Hepatocyte (in vitro differentiated cells): ENCODE data around the gene LRRC4C. TPM values are rescaled to one million over a fixed set of nuclear protein-coding genes. Genes with fewer than 3 reads are reported as not detected.
"Not testable (repeated sequence)": the region's sequence is repeated elsewhere in the genome, so short reads cannot be mapped to it uniquely, and the experiment has no call there.

Experiments used
- DNase-seq: peaks from one replicate; pipeline ENCODE4 v3.0.0-alpha.2; 2016; ENCODE audit warnings: low spot score
- H2AFZ ChIP-seq: fragments of 200-600 bp; sonication (generic); 2 replicates; pipeline ENCODE4 v1.6.0; 2016; ENCODE audit warnings: antibody characterized with exemption, mild to moderate bottlenecking
- H3K27ac ChIP-seq: fragments of 200-600 bp; sonication (generic); 2 replicates; pipeline ENCODE4 v1.5.1; 2016; ENCODE audit warnings: mild to moderate bottlenecking
- H3K27me3 ChIP-seq: fragments of 200-600 bp; sonication (generic); 2 replicates; pipeline ENCODE4 v1.6.1; 2016
- H3K36me3 ChIP-seq: fragments of 200-600 bp; sonication (generic); replicated peaks from 2 replicates; pipeline ENCODE4 v1.5.1; 2016; ENCODE audit warnings: low read depth; ENCODE audit not compliant: insufficient read depth
- H3K4me1 ChIP-seq: fragments of 200-600 bp; sonication (generic); 2 replicates; pipeline ENCODE4 v1.5.1; 2016; ENCODE audit warnings: mild to moderate bottlenecking, moderate library complexity; ENCODE audit not compliant: insufficient read depth
- H3K4me2 ChIP-seq: fragments of 200-600 bp; sonication (generic); 2 replicates; pipeline ENCODE4 v1.6.0; 2016
- H3K4me3 ChIP-seq: fragments of 200-600 bp; sonication (generic); 2 replicates; pipeline ENCODE4 v1.5.1; 2016; ENCODE audit warnings: mild to moderate bottlenecking
- H3K79me2 ChIP-seq: fragments of 200-600 bp; sonication (generic); 2 replicates; pipeline ENCODE4 v1.6.0; 2017; ENCODE audit warnings: mild to moderate bottlenecking
- H3K9me2 ChIP-seq: fragments of 200-600 bp; sonication (generic); replicated peaks from 2 replicates; pipeline ENCODE4 v1.6.0; 2017; ENCODE audit warnings: mild to moderate bottlenecking; ENCODE audit not compliant: insufficient read depth
- H3K9me3 ChIP-seq: fragments of 200-600 bp; sonication (generic); 2 replicates; pipeline ENCODE4 v1.5.1; 2016; ENCODE audit warnings: low read depth, mild to moderate bottlenecking
- H4K20me1 ChIP-seq: fragments of 200-600 bp; sonication (generic); 2 replicates; pipeline ENCODE4 v1.6.0; 2016; ENCODE audit warnings: mild to moderate bottlenecking; ENCODE audit not compliant: insufficient read depth, poor library complexity, severe bottlenecking
- EZH2 ChIP-seq: fragments of 200-600 bp; sonication (generic); IDR thresholded peaks from 2 replicates; pipeline ENCODE4 v1.6.1; 2016; ENCODE audit warnings: antibody characterized with exemption, mild to moderate bottlenecking, borderline replicate concordance
- EZH2phosphoT487 ChIP-seq: fragments of 200-600 bp; sonication (generic); IDR thresholded peaks from one replicate; pipeline ENCODE4 v1.6.1; 2018; ENCODE audit warnings: antibody characterized with exemption, mild to moderate bottlenecking, low read depth, moderate library complexity; ENCODE audit not compliant: unreplicated experiment, severe bottlenecking
- WGBS: methylation state at CpG from one replicate; pipeline ENCODE4 v1.1.6; 2016; ENCODE audit warnings: low lambda C conversion rate; ENCODE audit errors: missing lambda C conversion rate; 5-methylcytosine and 5-hydroxymethylcytosine counted together
- polyA plus RNA-seq: library from polyadenylated mRNA; unstranded; fragments of >200 nt; fragmentation: Nextera tagmentation; extraction: Ambion mirVana; gene quantifications from 2 replicates; pipeline ENCODE4 v1.2.1, GENCODE V29; 2016
- total RNA-seq: library from RNA; depleted of rRNA; stranded (reverse); fragments of >200 nt; gene quantifications from 2 replicates; pipeline ENCODE4 v1.2.3, GENCODE V29; 2014
- TF ChIP-seq, protein P1 (sequence below): fragments of 200-600 bp; sonication (generic); IDR thresholded peaks from 2 replicates; pipeline ENCODE4 v1.5.1; 2016; ENCODE audit warnings: antibody characterized with exemption, mild to moderate bottlenecking; ENCODE audit not compliant: poor library complexity

Gene LRRC4C
- total and polyA plus RNA-seq, 2 experiments from 2014 or later, result 1.1 to 3.1 TPM

DNA sequence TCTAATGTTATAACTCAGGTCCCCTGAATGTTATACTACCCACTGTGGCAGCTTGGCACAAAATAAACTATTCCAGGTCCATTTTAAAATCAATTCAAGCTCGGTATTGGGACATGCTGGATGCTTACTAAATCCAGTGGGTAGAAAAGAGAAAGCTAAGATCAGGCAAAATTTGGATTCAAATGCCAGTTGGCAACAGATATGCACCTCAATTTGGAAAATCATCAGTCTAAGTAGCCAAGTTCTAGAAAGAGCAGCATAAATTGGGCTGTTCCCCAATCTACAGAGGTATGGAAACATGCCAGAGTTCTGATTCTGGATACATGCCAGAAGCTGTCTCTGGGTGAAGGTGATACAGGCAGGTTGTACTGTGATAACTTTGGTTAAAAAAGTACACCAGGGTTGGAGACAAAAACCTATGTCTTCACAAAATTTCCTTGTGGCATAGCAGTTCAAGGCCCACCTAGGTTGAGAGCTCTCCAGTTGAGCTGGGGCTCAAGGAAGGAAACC lies 427.8 kb downstream of the LRRC4C start:
- H2AFZ ChIP-seq, result no peak overlapping the region
- no peaks in the 10 kb centered on the region for H3K27me3 ChIP-seq
- no peaks in the 10 kb centered on the region for H4K20me1 ChIP-seq
- H3K9me3 ChIP-seq, result no peaks in the 10 kb centered on the region
- no peak overlapping the region for H3K27ac ChIP-seq
- H3K4me1 ChIP-seq, result no peaks in the 10 kb centered on the region
- H3K4me2 ChIP-seq, result no peak overlapping the region
- TF ChIP-seq, protein P1, sequence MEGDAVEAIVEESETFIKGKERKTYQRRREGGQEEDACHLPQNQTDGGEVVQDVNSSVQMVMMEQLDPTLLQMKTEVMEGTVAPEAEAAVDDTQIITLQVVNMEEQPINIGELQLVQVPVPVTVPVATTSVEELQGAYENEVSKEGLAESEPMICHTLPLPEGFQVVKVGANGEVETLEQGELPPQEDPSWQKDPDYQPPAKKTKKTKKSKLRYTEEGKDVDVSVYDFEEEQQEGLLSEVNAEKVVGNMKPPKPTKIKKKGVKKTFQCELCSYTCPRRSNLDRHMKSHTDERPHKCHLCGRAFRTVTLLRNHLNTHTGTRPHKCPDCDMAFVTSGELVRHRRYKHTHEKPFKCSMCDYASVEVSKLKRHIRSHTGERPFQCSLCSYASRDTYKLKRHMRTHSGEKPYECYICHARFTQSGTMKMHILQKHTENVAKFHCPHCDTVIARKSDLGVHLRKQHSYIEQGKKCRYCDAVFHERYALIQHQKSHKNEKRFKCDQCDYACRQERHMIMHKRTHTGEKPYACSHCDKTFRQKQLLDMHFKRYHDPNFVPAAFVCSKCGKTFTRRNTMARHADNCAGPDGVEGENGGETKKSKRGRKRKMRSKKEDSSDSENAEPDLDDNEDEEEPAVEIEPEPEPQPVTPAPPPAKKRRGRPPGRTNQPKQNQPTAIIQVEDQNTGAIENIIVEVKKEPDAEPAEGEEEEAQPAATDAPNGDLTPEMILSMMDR, result no peak
- TF ChIP-seq EZH2phosphoT487, result no peak
- no peak for TF ChIP-seq EZH2
- WGBS, result 88% methylated on average over 1 of the region's 1 CpG
- DNase-seq, result no peak
- H3K4me3 ChIP-seq, result no peak overlapping the region
- H3K36me3 ChIP-seq, result no peaks in the 10 kb centered on the region
- no peaks in the 10 kb centered on the region for H3K9me2 ChIP-seq
- H3K79me2 ChIP-seq, result no peaks in the 10 kb centered on the region

DNA sequence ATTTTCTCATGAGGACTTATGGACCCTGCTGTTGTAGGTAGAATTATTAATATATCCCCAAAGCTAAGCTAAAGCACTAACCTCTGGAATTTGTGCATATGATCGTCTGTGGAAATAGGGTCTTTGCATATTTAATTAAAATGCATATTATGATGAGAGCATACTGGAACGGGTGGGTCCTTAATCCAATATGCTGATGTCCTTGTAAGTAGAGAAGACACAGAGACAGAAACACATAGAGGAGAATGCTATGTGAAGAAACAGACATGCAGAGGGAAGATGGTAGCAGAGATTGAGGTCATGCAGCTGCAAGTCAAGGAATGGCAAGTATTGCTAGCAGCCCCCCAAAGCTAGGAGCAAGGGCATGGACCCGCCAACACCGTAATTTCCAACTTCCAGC lies 439.2 kb downstream of the LRRC4C start:
- no peak for DNase-seq
- H2AFZ ChIP-seq, result no peak overlapping the region
- TF ChIP-seq, protein P1, result no peak
- TF ChIP-seq EZH2phosphoT487, result no peak
- no peak overlapping the region for H3K27ac ChIP-seq
- no peaks in the 10 kb centered on the region for H3K9me2 ChIP-seq
- H3K27me3 ChIP-seq, result no peaks in the 10 kb centered on the region
- H3K4me1 ChIP-seq, result no peaks in the 10 kb centered on the region
- 93% methylated on average over 4 of the region's 4 CpGs for WGBS
- no peak overlapping the region for H3K4me2 ChIP-seq
- no peaks in the 10 kb centered on the region for H3K36me3 ChIP-seq
- no peaks in the 10 kb centered on the region for H4K20me1 ChIP-seq
- no peaks in the 10 kb centered on the region for H3K9me3 ChIP-seq
- H3K4me3 ChIP-seq, result no peak overlapping the region
- no peaks in the 10 kb centered on the region for H3K79me2 ChIP-seq

DNA sequence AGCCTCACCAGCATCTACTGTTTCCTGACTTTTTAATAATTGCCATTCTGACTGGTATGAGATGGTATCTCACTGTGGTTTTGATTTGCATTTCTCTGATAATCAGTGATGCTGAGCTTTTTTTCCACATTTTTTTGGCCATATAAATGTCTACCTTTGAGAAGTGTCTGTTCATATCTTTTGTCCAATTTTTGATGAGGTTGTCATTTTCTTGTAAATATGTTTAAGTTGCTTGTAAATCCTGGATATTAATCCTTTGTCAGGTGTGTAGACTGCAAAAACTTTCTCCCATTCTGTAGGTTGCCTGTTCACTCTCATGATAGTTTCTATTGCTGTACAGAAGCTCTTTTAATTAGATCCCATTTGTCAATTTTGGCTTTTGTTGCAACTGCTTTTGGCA lies 439.8 kb downstream of the LRRC4C start:
- not testable (repeated sequence) for H3K9me3 ChIP-seq, H3K27me3 ChIP-seq, H3K79me2 ChIP-seq, H3K4me3 ChIP-seq, H3K36me3 ChIP-seq, H3K4me2 ChIP-seq, H4K20me1 ChIP-seq, H3K4me1 ChIP-seq, DNase-seq, H3K9me2 ChIP-seq, H3K27ac ChIP-seq, H2AFZ ChIP-seq

DNA sequence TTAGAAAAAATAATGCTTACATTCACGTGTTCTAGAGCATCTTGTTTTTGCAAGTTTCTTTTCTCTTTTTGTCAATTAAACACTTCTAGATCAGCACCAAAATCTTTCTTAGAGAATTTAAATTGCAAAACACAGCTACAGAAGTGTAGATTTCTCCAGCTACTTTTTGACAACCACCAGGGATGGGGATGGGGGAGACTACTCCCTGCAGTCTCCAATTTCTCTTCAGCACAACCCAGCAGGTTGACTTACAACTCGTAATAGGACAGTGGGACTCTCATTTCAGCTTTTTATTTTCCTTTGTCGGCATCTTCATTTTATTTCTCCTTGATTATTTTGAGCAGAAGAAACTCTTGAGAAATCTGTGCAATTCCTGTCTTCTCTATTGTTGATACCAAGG lies 441.2 kb downstream of the LRRC4C start:
- no peak overlapping the region for H3K4me3 ChIP-seq
- no peaks in the 10 kb centered on the region for H3K27me3 ChIP-seq
- H3K4me2 ChIP-seq, result no peak overlapping the region
- 70% methylated on average over 3 of the region's 3 CpGs for WGBS
- H3K27ac ChIP-seq, result no peak overlapping the region
- H3K79me2 ChIP-seq, result no peaks in the 10 kb centered on the region
- no peaks in the 10 kb centered on the region for H3K4me1 ChIP-seq
- no peaks in the 10 kb centered on the region for H4K20me1 ChIP-seq
- no peaks in the 10 kb centered on the region for H3K9me3 ChIP-seq
- H2AFZ ChIP-seq, result no peak overlapping the region
- no peaks in the 10 kb centered on the region for H3K36me3 ChIP-seq
- H3K9me2 ChIP-seq, result no peaks in the 10 kb centered on the region
- TF ChIP-seq EZH2phosphoT487, result no peak
- TF ChIP-seq EZH2, result no peak
- TF ChIP-seq, protein P1, result no peak
- DNase-seq, result no peak
